Measurements from ENCODE around the gene COL23A1.

COL23A1 gene

GRCh38 chr5:178590141-178590923 lies at the start of gene COL23A1:
Gene COL23A1 (minus strand): TSS chr5:178590393.
- peak; percentile 76 to 89 (median 79) for DNase-seq

DNA sequence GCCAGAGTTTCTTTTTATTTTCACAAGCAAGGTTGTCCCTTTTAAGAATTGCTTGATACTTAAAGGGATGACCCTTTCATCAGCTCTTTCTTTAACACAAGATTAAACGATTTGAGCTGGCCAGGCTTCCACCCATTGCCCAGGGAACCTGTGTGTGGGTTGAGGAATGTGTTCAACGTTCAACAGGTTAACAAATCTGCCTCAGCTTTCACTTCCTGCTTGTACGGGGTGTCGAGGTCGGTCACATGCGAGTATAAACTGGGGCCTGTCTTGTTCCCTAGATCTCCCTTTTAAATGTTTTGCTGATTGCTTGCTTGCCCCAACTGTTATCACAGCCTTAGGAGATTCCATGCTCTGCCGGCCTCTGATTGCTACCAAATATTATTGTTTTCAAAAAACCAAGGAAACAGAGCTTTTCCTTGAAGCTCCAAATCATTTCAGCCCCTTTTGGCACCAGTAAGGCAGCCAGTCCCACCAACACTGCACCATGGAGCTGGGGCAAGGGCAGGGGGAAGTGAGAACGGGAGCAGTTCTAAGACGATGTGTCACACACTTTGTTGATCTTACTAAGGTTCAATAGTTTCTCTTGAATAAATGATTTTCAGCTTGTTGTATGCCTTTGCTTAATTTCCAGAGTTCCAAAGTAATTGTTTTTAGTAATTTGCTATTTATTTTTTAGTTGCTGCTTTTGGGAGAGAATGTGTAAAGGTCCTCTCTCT lies 47.3 kb upstream of the COL23A1 start:
- peak in 2 of 3 donors; percentile 36 to 39 for DNase-seq

DNA sequence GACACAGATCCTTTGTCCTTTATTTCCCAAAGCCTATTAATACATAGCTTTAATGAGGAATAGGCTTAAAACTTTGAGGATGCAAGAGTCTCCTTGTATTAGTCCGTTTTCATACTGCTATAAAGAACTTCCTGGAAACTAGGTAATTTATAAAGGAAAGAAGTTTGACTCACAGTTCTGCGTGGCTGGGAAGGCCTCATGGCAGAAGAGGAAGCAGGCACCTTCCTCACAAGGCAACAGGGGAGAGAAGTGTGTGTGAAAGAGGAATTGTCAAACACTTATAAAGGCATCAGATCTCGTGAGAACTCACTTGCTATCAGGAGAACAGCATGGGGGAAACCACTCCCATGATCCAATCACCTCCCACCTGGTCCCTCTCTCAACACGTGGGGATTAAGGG lies 42.1 kb upstream of the COL23A1 start:
- DNase-seq: peak in 1 of 3 donors; percentile 17

DNA sequence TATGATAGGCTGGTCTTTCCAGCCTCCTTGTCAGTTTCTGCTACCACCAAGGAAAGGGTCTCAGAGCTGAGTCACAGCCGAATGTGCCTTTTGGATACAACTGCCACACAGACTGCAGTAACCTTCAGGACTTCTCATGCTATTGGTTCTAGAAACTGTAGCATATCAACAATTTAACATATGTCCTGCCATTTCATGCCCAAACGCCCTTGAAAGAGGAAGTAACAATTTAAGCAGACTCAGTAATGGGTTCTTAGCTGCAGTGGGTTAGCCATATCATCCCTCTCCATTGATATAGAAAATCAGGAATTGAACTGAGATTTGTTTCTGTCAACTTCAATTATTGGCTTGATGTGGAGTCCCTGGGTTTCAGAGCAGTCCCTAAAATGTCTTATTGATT lies 40.8 kb upstream of the COL23A1 start:
- no peak for DNase-seq

GRCh38 chr5:178630475-178630930 lies 40.3 kb upstream of the COL23A1 start:
- DNase-seq: no peak

GRCh38 chr5:178627259-178627598 lies 37.0 kb upstream of the COL23A1 start:
- DNase-seq: no peak

- peak; percentile 98 to 99 (median 99) for DNase-seq
These were observed 36.5 kb upstream of the COL23A1 start, which contains the start of gene CLK4 for GRCh38 chr5:178626484-178627258. Gene CLK4 (minus strand): TSS chr5:178627050. CDS start chr5:178623416, 3,634 bp downstream.

GRCh38 chr5:178625679-178626483 lies 35.7 kb upstream of the COL23A1 start:
- peak in 2 of 3 donors; percentile 24 to 28 for DNase-seq

GRCh38 chr5:178624631-178625546 lies 34.7 kb upstream of the COL23A1 start:
- DNase-seq: peak in 2 of 3 donors; percentile 19 to 33

- DNase-seq: no peak
These were observed 32.6 kb upstream of the COL23A1 start for GRCh38 chr5:178622679-178623247.

GRCh38 chr5:178619390-178619789 lies 29.2 kb upstream of the COL23A1 start:
- DNase-seq: no peak

DNA sequence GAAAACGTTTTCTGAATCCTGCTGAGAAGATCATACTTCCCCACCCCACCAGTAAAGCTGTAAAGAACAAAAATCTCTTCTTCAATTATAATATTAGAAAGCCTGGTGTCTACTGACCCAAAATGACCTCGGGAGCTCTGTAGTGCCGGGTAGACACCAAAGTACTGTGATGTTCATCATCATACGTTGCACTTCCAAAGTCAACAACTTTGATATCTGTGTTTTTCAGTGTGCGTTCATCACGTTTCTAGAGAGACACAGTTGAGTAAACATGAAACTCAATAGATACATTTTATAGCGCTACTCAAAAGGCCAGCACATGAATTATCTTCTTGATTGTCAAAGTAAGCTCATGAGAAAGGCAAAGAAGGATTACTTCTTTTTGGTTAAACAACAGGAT lies 22.1 kb upstream of the COL23A1 start:
- DNase-seq: no peak

DNA sequence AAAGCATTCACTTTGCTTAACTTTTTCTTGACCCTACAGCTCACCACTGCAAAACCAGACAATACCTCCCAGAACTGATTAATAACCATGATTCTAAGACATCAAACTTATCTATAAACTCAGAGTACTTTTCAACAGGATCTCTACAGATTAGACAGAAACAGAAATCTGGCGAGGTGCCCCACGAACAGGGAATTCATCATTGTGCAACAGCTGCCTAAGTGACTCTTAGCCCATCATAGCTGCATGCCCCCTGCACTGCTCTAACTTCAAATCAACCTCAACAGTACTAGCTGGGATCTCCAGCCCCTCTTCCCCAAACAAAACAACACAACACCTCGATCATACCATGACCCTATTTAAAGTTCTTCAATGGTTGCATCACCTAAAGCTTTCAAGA lies 16.1 kb upstream of the COL23A1 start:
- no peak for DNase-seq

GRCh38 chr5:178605788-178606187 lies 15.6 kb upstream of the COL23A1 start:
- no peak for DNase-seq

DNA sequence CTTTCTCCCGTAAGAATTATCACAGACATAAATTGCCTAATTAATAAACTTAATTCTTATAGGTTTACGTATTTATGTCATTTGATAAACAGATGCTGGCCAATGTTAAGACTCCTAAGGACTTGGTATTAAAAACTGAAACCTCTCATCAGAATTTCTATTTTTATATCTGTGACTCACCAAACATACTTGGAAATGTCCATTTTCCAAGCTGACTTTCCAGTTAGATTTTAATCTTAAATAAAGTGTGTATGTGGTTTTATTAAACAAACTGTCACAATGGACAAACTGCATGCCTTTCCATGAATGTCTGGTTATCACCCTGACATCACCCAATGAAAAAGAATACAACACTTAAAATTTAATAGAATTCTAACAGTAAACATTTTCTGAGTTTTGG lies 12.6 kb upstream of the COL23A1 start:
- DNase-seq: no peak

DNA sequence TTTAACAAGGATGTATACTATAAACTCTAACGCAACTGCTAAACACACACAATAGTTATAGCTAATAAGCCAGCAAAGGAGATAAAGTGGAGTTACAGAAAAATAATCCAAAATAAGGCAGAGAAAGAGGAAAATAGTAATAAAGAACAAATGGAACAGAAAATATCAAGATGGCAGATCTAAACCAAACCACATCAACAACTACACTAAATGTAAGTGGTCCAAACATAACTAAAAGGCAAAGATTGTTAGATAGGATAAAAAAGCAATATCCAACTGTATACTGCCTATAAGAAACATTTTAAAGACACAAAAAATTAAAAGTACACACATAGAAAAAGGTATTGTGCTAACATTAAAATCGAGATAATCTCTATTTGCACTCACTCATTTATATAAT lies 5.6 kb upstream of the COL23A1 start:
- DNase-seq: no peak

DNA sequence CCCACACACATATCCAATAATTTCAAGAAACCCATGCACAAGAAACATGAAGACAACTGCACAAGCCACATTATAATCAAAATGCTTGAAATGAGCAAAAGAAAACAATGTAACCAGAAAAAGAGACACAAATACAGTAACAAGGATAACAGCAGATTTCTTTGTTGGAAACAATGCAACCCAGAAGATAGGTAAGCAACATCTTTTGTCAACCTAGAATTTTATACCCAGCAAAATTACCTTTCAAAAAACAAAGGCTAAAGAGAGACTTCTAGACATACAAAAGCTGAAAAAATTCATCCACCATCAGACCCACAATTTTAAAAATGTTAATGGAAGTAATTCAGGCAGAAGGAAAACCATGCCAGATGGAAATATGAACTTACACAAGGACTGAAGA lies 5.0 kb upstream of the COL23A1 start:
- DNase-seq: no peak

GRCh38 chr5:178590924-178591423 lies 781 bp upstream of the COL23A1 start:
- DNase-seq: no peak

GRCh38 chr5:178589180-178590140 lies 733 bp downstream of the COL23A1 start:
- peak; percentile 68 to 83 (median 68) for DNase-seq

Measured in suppressor macrophage treated with lipopolysaccharide for 1 hour (primary cell).